ENCODE data around the gene YPEL3. TPM values are rescaled to one million over a fixed set of nuclear protein-coding genes. Genes with fewer than 3 reads are reported as not detected.

YPEL3 gene
- polyA plus RNA-seq, 4 donors: 39.6 to 154 (median 99.6) TPM

Other genes with a start within 250 kb of the YPEL3 start
- gene CDIPT, start 233.0 kb downstream of the YPEL3 start, polyA plus RNA-seq: 10 to 100 TPM; 51.9 to 76.9 (median 61.2) TPM
- gene SEZ6L2, start 196.7 kb downstream of the YPEL3 start, polyA plus RNA-seq: 10 to 100 TPM in 2 of 4 donors, under 1 TPM in 2; 0.67 to 38.9 (median 8.8) TPM
- 10 to 100 TPM in 1 of 4 donors, 1 to 10 TPM in 2, under 1 TPM in 1; 0.67 to 11.5 (median 3.0) TPM for gene ASPHD1, start 195.7 kb downstream of the YPEL3 start, polyA plus RNA-seq
- 10 to 100 TPM; 10.8 to 26.6 (median 15.9) TPM for gene KCTD13, start 170.0 kb downstream of the YPEL3 start, polyA plus RNA-seq
- 100 to 1,000 TPM; 163 to 334 (median 242) TPM for gene TMEM219, start 134.1 kb downstream of the YPEL3 start, polyA plus RNA-seq
- 10 to 100 TPM; 21.6 to 36.7 (median 29.0) TPM for gene TAOK2, start 122.3 kb downstream of the YPEL3 start, polyA plus RNA-seq
- 10 to 100 TPM; 10.1 to 15.2 (median 14.8) TPM for gene HIRIP3, start 100.6 kb downstream of the YPEL3 start, polyA plus RNA-seq
- 10 to 100 TPM; 49.2 to 80.4 (median 55.9) TPM for gene INO80E, start 100.0 kb downstream of the YPEL3 start, polyA plus RNA-seq
- 1 to 10 TPM in 3 of 4 donors, not detected in 1; 1.3 to 4.6 (median 1.6) TPM for gene DOC2A, start 85.2 kb downstream of the YPEL3 start, polyA plus RNA-seq
- not detected for gene C16orf92, start 73.0 kb downstream of the YPEL3 start, polyA plus RNA-seq
- 1 to 10 TPM in 1 of 4 donors, under 1 TPM in 1, not detected in 2; 0.47 to 1.4 TPM for gene TLCD3B, start 64.9 kb downstream of the YPEL3 start, polyA plus RNA-seq
- gene ALDOA, start 30.5 kb downstream of the YPEL3 start, polyA plus RNA-seq: 1,000 to 10,000 TPM in 2 of 4 donors, 100 to 1,000 TPM in 2; 406 to 1,111 (median 984) TPM
- gene PPP4C, start 20.2 kb downstream of the YPEL3 start, polyA plus RNA-seq: 100 to 1,000 TPM in 3 of 4 donors, 10 to 100 TPM in 1; 93.0 to 145 (median 122) TPM
- gene TBX6, start 4.3 kb downstream of the YPEL3 start, polyA plus RNA-seq: 1 to 10 TPM in 2 of 4 donors, under 1 TPM in 2; 0.54 to 1.6 (median 1.2) TPM
- gene GDPD3, start 17.3 kb upstream of the YPEL3 start, polyA plus RNA-seq: 10 to 100 TPM; 13.2 to 23.9 (median 19.5) TPM
- 100 to 1,000 TPM; 174 to 241 (median 194) TPM for gene MAPK3, start 27.0 kb upstream of the YPEL3 start, polyA plus RNA-seq
- 10 to 100 TPM; 27.3 to 65.7 (median 32.7) TPM for gene CORO1A, start 87.4 kb upstream of the YPEL3 start, polyA plus RNA-seq
- 100 to 1,000 TPM in 3 of 4 donors, 10 to 100 TPM in 1; 55.8 to 614 (median 378) TPM for gene BOLA2B, start 97.5 kb upstream of the YPEL3 start, polyA plus RNA-seq
- 100 to 1,000 TPM in 2 of 4 donors, 10 to 100 TPM in 2; 77.2 to 318 (median 185) TPM for gene SLX1A, start 97.7 kb upstream of the YPEL3 start, polyA plus RNA-seq
- gene SULT1A3, start 103.0 kb upstream of the YPEL3 start, polyA plus RNA-seq: 100 to 1,000 TPM in 2 of 4 donors, 10 to 100 TPM in 2; 34.6 to 376 (median 148) TPM
- gene NPIPB13, start 152.3 kb upstream of the YPEL3 start, polyA plus RNA-seq: 10 to 100 TPM in 2 of 4 donors, 1 to 10 TPM in 2; 2.7 to 16.6 (median 7.3) TPM